Smooth muscle cell (in vitro differentiated cells): ENCODE data around the gene SLC1A2. TPM values are rescaled to one million over a fixed set of nuclear protein-coding genes. Genes with fewer than 3 reads are reported as not detected.

ENCODE experiments used
- DNase-seq: peaks from one replicate; lab custom pipeline; 2025; ENCODE audit not compliant: unreplicated experiment; lab: John Stamatoyannopoulos, UW
- H2AFZ ChIP-seq: fragments of 200-600 bp; sonication (generic); 2 replicates; pipeline ENCODE4 v1.6.0; 2016; ENCODE audit warnings: antibody characterized with exemption, low read depth, mild to moderate bottlenecking
- H3F3A ChIP-seq: fragments of 200-600 bp; sonication (generic); 2 replicates; pipeline ENCODE4 v1.6.0; 2017; ENCODE audit warnings: antibody characterized with exemption, low read depth
- H3K27ac ChIP-seq: fragments of 200-600 bp; sonication (generic); 2 replicates; pipeline ENCODE4 v1.5.1; 2016; ENCODE audit warnings: low read depth, mild to moderate bottlenecking
- H3K27me3 ChIP-seq: fragments of 200-600 bp; sonication (generic); 2 replicates; pipeline ENCODE4 v1.6.1; 2016; ENCODE audit warnings: low read depth, mild to moderate bottlenecking
- H3K36me3 ChIP-seq: fragments of 200-600 bp; sonication (generic); 2 replicates; pipeline ENCODE4 v1.5.1; 2016; ENCODE audit warnings: low read depth
- H3K4me1 ChIP-seq: fragments of 200-600 bp; sonication (generic); 2 replicates; pipeline ENCODE4 v1.5.1; 2016; ENCODE audit warnings: low read depth
- H3K4me2 ChIP-seq: fragments of 200-600 bp; sonication (generic); 2 replicates; pipeline ENCODE4 v1.6.0; 2016; ENCODE audit warnings: mild to moderate bottlenecking
- H3K4me3 ChIP-seq: fragments of 200-600 bp; sonication (generic); 2 replicates; pipeline ENCODE4 v1.5.1; 2016; ENCODE audit warnings: mild to moderate bottlenecking
- H3K79me2 ChIP-seq: fragments of 200-600 bp; sonication (generic); 2 replicates; pipeline ENCODE4 v1.6.0; 2016; ENCODE audit warnings: low read depth, mild to moderate bottlenecking
- H3K9ac ChIP-seq: fragments of 200-600 bp; sonication (generic); 2 replicates; pipeline ENCODE4 v1.6.0; 2016; ENCODE audit warnings: low read depth
- H3K9me3 ChIP-seq: fragments of 200-600 bp; sonication (generic); replicated peaks from 2 replicates; pipeline ENCODE4 v1.5.1; 2016; ENCODE audit warnings: low read depth
- H4K20me1 ChIP-seq: fragments of 200-600 bp; sonication (generic); 2 replicates; pipeline ENCODE4 v1.6.0; 2016; ENCODE audit warnings: low read depth
- WGBS: methylation state at CpG from one replicate; pipeline ENCODE4 v1.1.7; 2016; ENCODE audit warnings: low lambda C conversion rate; 5-methylcytosine and 5-hydroxymethylcytosine counted together
- polyA plus RNA-seq: library from polyadenylated mRNA; unstranded; fragments of >200 nt; fragmentation: Nextera tagmentation; extraction: Ambion mirVana; gene quantifications from 2 replicates; pipeline ENCODE4 v1.2.1, GENCODE V29; 2016
- total RNA-seq: library from RNA; depleted of rRNA; stranded (reverse); fragments of >200 nt; gene quantifications from 2 replicates; pipeline ENCODE4 v1.2.3, GENCODE V29; 2014
- TF ChIP-seq, protein P1 (sequence below): fragments of 200-600 bp; sonication (generic); IDR thresholded peaks from 2 replicates; pipeline ENCODE4 v1.5.1; 2017; ENCODE audit warnings: borderline replicate concordance, mild to moderate bottlenecking, antibody characterized with exemption; ENCODE audit not compliant: insufficient read depth, poor library complexity, severe bottlenecking

SLC1A2 gene
- total and polyA plus RNA-seq, 2 experiments from 2014 or later: 3.6 TPM; not detected in 1

DNA sequence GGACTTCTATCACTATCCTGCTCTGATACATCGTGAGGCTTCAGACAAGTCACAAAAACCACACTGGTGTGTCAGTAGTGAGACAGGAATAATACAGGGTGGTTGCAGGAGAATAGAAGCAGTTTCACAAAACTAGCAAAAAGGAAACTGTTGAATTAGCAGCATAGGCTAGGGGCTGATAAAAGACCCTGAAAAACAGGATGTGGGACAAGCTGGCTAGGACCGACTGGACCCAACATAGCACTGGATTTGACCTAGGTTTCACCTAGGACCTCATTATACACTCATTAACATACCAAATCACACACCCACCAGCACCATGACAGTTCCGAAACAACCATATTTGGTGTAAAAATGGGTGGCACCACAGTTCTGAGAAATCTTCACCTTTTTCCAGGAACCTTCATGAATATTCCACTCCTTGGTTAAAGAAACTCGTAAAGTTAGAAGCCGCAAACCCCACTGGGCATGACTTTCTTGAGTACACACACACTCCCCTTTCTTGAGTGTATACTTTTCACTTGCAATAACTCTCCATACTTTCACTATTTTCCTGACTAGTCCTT lies 76.2 kb downstream of the SLC1A2 start:
- peaks cover 6% of the 10 kb centered on the region for H3F3A ChIP-seq

DNA sequence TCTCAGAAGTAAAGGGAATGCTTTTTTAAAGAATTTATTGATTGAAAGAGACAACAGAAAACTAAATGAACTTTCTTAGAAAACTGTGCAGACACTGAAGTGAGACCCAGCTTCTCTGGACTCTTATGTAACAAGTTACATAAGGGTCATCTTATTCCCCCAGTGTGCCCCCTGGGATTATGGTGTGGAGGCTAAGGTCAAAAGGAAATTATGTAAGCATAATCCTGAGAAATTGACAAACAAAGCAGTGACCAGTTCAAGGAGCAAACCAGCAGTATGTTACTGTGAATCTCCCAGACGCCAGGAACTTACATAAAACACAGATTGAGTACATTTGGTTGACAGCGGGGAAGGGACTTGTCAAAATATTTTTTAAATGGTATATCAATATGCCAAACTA lies 78.6 kb downstream of the SLC1A2 start:
- Histone ChIP-seq H3K9ac (no peak overlapping the region), H3K4me1 (peaks cover 6% of the 10 kb centered on the region), H3K27me3 (no peaks in the 10 kb centered on the region), H2AFZ (no peak overlapping the region), H3F3A (peaks cover 4% of the 10 kb centered on the region), H3K27ac (no peak overlapping the region), H4K20me1 (no peaks in the 10 kb centered on the region), H3K4me2 (no peak overlapping the region), H3K36me3 (no peaks in the 10 kb centered on the region), H3K79me2 (no peaks in the 10 kb centered on the region), H3K9me3 (no peaks in the 10 kb centered on the region), H3K4me3 (no peak overlapping the region)
- DNase-seq: no peak
- TF ChIP-seq, protein P1, sequence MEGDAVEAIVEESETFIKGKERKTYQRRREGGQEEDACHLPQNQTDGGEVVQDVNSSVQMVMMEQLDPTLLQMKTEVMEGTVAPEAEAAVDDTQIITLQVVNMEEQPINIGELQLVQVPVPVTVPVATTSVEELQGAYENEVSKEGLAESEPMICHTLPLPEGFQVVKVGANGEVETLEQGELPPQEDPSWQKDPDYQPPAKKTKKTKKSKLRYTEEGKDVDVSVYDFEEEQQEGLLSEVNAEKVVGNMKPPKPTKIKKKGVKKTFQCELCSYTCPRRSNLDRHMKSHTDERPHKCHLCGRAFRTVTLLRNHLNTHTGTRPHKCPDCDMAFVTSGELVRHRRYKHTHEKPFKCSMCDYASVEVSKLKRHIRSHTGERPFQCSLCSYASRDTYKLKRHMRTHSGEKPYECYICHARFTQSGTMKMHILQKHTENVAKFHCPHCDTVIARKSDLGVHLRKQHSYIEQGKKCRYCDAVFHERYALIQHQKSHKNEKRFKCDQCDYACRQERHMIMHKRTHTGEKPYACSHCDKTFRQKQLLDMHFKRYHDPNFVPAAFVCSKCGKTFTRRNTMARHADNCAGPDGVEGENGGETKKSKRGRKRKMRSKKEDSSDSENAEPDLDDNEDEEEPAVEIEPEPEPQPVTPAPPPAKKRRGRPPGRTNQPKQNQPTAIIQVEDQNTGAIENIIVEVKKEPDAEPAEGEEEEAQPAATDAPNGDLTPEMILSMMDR: no peak
- WGBS: 96% methylated on average over 2 of the region's 2 CpGs

More for the DNA sequence above, 76.2 kb downstream of the SLC1A2 start:
- Histone ChIP-seq H3K27ac (no peak overlapping the region), H2AFZ (no peak overlapping the region), H3K4me1 (peaks cover 6% of the 10 kb centered on the region), H3K4me2 (no peak overlapping the region), H3K4me3 (no peak overlapping the region), H3K79me2 (no peaks in the 10 kb centered on the region), H4K20me1 (no peaks in the 10 kb centered on the region), H3K9ac (no peak overlapping the region), H3K9me3 (no peaks in the 10 kb centered on the region), H3K27me3 (no peaks in the 10 kb centered on the region), H3K36me3 (no peaks in the 10 kb centered on the region)
- TF ChIP-seq, protein P1: no peak
- DNase-seq: no peak
- 90% methylated on average over 5 of the region's 5 CpGs for WGBS

DNA sequence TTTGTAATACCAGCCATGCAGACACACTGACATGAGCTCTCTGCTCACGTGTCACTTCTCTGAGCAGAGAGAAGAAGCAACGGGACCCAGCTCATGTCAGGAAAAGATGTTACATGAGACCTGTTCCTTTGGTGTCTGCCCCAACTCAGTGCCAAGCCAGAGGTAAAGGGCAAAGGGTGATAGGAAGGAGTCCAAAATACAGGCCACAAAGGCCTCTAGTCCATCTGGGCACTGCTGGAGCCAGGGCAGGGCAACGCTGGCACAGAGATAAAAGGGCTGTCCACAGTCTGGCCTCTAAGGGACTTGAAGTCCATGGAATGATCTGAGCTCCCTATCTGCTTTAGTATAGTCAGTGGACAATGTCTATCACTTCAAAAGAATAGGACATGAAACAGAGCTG lies 79.3 kb downstream of the SLC1A2 start:
- H3K4me1 ChIP-seq: peaks cover 4% of the 10 kb centered on the region
- WGBS: 73% methylated on average over 3 of the region's 3 CpGs
- no peak overlapping the region for H3K27ac ChIP-seq
- no peaks in the 10 kb centered on the region for H3K79me2 ChIP-seq
- no peaks in the 10 kb centered on the region for H3K27me3 ChIP-seq
- TF ChIP-seq, protein P1: no peak
- H3K36me3 ChIP-seq: no peaks in the 10 kb centered on the region
- no peak for DNase-seq
- H4K20me1 ChIP-seq: no peaks in the 10 kb centered on the region
- H2AFZ ChIP-seq: no peak overlapping the region
- no peaks in the 10 kb centered on the region for H3K9me3 ChIP-seq
- no peak overlapping the region for H3K4me3 ChIP-seq
- H3F3A ChIP-seq: peaks cover 4% of the 10 kb centered on the region
- no peak overlapping the region for H3K4me2 ChIP-seq
- no peak overlapping the region for H3K9ac ChIP-seq

DNA sequence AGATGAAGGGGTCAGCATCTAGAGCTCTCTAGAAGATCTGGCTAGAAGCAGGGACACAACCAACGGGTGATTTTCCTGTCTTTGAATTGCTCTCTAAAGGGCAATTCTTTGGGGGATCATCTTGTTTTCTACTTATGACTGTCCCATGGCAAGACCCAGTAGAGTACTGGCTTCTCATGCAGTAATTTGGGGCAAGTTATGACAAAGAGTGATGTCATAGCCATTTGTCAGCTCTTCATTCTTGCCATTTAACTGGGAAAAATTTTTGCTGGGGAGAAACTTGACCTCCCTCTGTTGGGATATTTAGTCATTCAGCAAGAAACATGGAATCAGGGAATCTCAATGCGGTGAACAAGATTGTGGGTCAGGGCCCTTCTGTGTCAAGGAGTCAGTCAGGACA lies 80.4 kb downstream of the SLC1A2 start:
- Histone ChIP-seq H3K4me3 (no peak overlapping the region), H3K36me3 (no peaks in the 10 kb centered on the region), H3K79me2 (no peaks in the 10 kb centered on the region), H2AFZ (no peak overlapping the region), H3K4me2 (no peak overlapping the region), H3K4me1 (no peaks in the 10 kb centered on the region), H3F3A (peaks cover 4% of the 10 kb centered on the region), H4K20me1 (no peaks in the 10 kb centered on the region), H3K9ac (no peak overlapping the region), H3K27ac (no peak overlapping the region), H3K27me3 (no peaks in the 10 kb centered on the region), H3K9me3 (no peaks in the 10 kb centered on the region)
- TF ChIP-seq, protein P1: no peak
- 98% methylated on average over 2 of the region's 2 CpGs for WGBS
- DNase-seq: no peak
